ENCODE results near the gene MINDY4.

Gene MINDY4

GRCh38 chr7:30751696-30752273 is 19.4 kb upstream of the MINDY4 start, which contains the start of gene INMT:
INMT (plus strand) TSS chr7:30752135; CDS start chr7:30752151, 16 bp downstream.
- no peak for DNase-seq (ENCODE audit: low spot score in 2 of 2)
- H3K4me1 Mint-ChIP-seq = no peaks in the 10 kb centered on the region
- H3K9me3 Mint-ChIP-seq = peaks cover 5% of the 10 kb centered on the region
- H3K27ac Mint-ChIP-seq = no peak within 1 kb of the TSS
- H3K36me3 Mint-ChIP-seq = no peaks in the 10 kb centered on the region
- ATAC-seq (ENCODE audit: low read depth) = no peak
- H3K4me3 Mint-ChIP-seq = no peak within 1 kb of the TSS
- H3K27me3 Mint-ChIP-seq = peaks cover 7% of the 10 kb centered on the region

DNA sequence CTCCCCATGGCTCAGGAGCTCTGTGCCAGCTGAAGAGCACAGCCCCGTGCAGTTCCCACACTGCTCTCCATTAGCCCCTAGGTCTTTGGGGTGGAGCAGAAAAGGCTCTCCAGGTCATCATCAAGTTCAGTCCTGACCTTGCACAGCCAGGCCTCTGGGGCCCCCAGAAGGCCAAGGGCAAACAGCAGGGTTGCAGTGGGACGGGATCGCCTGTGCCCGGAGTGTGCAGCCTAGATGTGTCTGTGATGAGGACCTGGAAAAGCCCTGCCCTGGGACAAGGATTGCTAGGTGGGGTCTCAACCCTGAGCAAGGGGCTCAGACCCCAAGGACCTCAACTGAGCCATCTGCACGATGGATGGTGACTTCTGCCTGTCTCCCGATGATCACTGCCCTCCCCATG is 18.7 kb upstream of the MINDY4 start:
- H3K27ac Mint-ChIP-seq = no peak overlapping the region
- no peaks in the 10 kb centered on the region for H3K4me1 Mint-ChIP-seq
- no peak overlapping the region for H3K4me3 Mint-ChIP-seq
- no peak for ATAC-seq (ENCODE audit: low read depth)
- peaks cover 5% of the 10 kb centered on the region for H3K9me3 Mint-ChIP-seq
- H3K27me3 Mint-ChIP-seq = peaks cover 7% of the 10 kb centered on the region
- H3K36me3 Mint-ChIP-seq = no peaks in the 10 kb centered on the region
- no peak for DNase-seq (ENCODE audit: low spot score in 2 of 2)

DNA sequence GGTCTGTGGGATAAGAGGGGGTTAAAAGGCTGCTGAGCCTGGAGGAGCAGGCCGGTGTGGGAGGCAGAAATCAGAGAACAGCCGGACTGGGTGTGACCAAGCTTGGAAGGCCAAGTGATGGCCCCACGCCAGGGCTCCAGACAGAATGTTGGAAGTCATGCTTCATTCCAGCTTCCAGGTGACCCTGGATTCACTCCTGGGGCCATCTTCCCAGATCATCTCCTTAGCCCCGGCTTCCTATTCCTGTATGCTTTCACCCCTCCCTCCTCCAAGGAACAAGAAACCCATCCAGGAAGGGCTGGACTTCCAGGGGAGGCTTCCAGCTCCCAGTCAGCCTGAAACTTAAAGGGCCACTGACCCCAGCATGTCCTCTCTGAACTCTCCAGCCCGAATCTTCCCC is 18.2 kb upstream of the MINDY4 start:
- no peaks in the 10 kb centered on the region for H3K4me1 Mint-ChIP-seq
- no peak overlapping the region for H3K4me3 Mint-ChIP-seq
- H3K27ac Mint-ChIP-seq = no peak overlapping the region
- H3K9me3 Mint-ChIP-seq = peaks cover 5% of the 10 kb centered on the region
- peaks cover 7% of the 10 kb centered on the region for H3K27me3 Mint-ChIP-seq
- ATAC-seq (ENCODE audit: low read depth) = no peak
- no peaks in the 10 kb centered on the region for H3K36me3 Mint-ChIP-seq
- DNase-seq (ENCODE audit: low spot score in 2 of 2) = no peak

DNA sequence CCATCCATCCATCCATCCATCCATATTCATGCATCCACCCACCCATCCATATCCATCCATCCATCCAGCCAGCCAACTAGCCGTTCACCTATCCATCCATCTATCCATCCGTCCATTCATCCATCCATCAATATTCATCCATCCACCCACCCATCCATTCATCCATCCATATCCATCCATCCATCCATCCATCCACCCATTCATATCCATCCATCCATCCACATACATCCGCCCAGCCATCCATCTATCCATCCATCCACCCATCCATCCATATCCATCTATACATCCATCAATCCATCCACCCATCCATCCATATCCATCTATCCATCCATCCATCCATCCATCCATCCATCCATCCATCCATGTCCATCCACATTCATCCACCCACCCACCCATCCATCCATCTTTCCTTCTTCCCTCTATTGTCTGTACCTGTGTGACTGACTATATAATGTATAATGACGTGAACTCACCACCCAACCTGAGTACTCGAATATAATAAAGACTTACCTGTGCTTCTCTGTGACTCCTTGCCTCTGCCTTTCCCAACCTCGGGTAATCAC is 16.8 kb upstream of the MINDY4 start:
- Mint-ChIP-seq H3K4me1 (no peaks in the 10 kb centered on the region), H3K36me3 (no peaks in the 10 kb centered on the region), H3K27me3 (peaks cover 7% of the 10 kb centered on the region), H3K27ac (no peak overlapping the region), H3K4me3 (no peak overlapping the region), H3K9me3 (peaks cover 5% of the 10 kb centered on the region)
- DNase-seq (ENCODE audit: low spot score in 2 of 2) (no peak), ATAC-seq (ENCODE audit: low read depth) (no peak)

- DNase-seq (ENCODE audit: low spot score in 2 of 2) = no peak
- Mint-ChIP-seq H3K27ac (no peak overlapping the region), H3K9me3 (peaks cover 5% of the 10 kb centered on the region), H3K36me3 (no peaks in the 10 kb centered on the region), H3K4me1 (no peaks in the 10 kb centered on the region), H3K4me3 (no peak overlapping the region), H3K27me3 (peaks cover 13% of the 10 kb centered on the region)
- no peak for ATAC-seq (ENCODE audit: low read depth)
Observed at GRCh38 chr7:30755384-30756154, 15.6 kb upstream of the MINDY4 start.

- H3K27ac Mint-ChIP-seq = no peak overlapping the region
- H3K4me1 Mint-ChIP-seq = no peaks in the 10 kb centered on the region
- H3K4me3 Mint-ChIP-seq = no peak overlapping the region
- peaks cover 15% of the 10 kb centered on the region for H3K27me3 Mint-ChIP-seq
- DNase-seq (ENCODE audit: low spot score in 2 of 2) = no peak
- ATAC-seq (ENCODE audit: low read depth) = no peak
- H3K36me3 Mint-ChIP-seq = no peaks in the 10 kb centered on the region
- H3K9me3 Mint-ChIP-seq = peaks cover 4% of the 10 kb centered on the region
Observed at GRCh38 chr7:30757342-30757692, 13.9 kb upstream of the MINDY4 start.

DNA sequence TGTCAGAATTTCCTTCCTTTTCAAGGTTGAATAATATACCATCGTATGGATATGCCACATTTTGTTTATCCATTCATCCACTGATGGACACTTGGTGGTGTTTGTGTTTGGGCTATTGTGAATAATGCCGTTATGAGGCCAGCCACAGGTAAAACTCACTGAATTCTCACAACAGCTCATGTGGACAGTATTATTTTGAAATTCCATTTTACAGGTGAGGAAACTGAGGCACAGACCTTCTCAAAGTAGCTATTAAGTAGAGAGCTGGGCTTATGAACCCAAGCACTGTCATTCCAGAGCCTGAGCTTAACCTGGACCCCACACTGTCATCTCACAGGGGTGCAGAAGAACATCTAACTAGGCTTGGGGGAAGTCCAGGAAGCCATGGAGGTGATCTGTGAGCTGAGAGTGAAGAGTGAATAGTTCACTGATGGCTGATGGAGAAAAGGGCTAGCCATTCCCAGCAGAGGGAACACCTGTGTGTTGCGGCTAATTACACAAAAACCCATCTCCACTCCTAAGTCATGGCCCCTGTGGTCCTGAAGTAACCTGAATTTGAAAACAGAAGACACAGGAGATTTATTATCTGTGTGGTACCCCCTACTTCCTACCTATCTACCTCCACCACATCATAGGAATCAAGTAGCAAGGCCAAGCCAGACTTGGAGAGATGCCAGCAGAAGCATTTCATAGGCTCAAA is 10.6 kb upstream of the MINDY4 start:
- Mint-ChIP-seq H3K27ac (no peak overlapping the region), H3K4me3 (no peak overlapping the region), H3K36me3 (no peaks in the 10 kb centered on the region), H3K9me3 (no peaks in the 10 kb centered on the region), H3K4me1 (no peaks in the 10 kb centered on the region), H3K27me3 (peaks cover 8% of the 10 kb centered on the region)
- ATAC-seq (ENCODE audit: low read depth) (no peak), DNase-seq (ENCODE audit: low spot score in 2 of 2) (no peak)

- no peaks in the 10 kb centered on the region for H3K36me3 Mint-ChIP-seq
- H3K27ac Mint-ChIP-seq = no peak overlapping the region
- no peak overlapping the region for H3K4me3 Mint-ChIP-seq
- no peaks in the 10 kb centered on the region for H3K9me3 Mint-ChIP-seq
- no peak for ATAC-seq (ENCODE audit: low read depth)
- no peaks in the 10 kb centered on the region for H3K4me1 Mint-ChIP-seq
- peaks cover 10% of the 10 kb centered on the region for H3K27me3 Mint-ChIP-seq
- no peak for DNase-seq (ENCODE audit: low spot score in 2 of 2)
Observed at GRCh38 chr7:30761214-30762156, 9.7 kb upstream of the MINDY4 start.

- Mint-ChIP-seq H3K4me3 (no peak overlapping the region), H3K27ac (no peak overlapping the region), H3K4me1 (no peaks in the 10 kb centered on the region), H3K9me3 (no peaks in the 10 kb centered on the region), H3K36me3 (no peaks in the 10 kb centered on the region), H3K27me3 (peaks cover 10% of the 10 kb centered on the region)
- ATAC-seq (ENCODE audit: low read depth) (no peak), DNase-seq (ENCODE audit: low spot score in 2 of 2) (no peak)
Observed at GRCh38 chr7:30764030-30764975, 6.9 kb upstream of the MINDY4 start.

DNA sequence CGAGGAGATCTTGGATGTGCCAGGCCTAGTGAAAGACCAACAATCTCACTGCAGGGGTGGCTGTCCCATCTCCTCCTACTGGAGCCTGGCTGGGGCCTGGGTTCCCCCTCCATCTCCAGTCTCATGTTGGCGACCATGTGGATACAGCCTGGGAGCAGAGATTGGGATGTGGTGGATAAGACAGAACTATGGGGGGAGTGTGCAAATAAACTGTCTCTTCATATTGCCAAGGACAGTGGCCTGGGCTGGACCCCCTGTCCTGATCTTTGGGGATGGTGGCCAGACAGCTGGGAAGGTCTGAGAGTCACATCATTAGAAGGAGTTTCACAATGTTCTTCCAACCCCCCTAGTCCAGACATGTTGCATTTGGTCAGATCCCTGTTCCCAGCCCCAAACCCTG is 5.8 kb upstream of the MINDY4 start:
- ATAC-seq (ENCODE audit: low read depth) (no peak), DNase-seq (ENCODE audit: low spot score in 2 of 2) (no peak)
- H3K36me3 Mint-ChIP-seq = no peaks in the 10 kb centered on the region
- no peaks in the 10 kb centered on the region for H3K4me1 Mint-ChIP-seq
- peaks cover 5% of the 10 kb centered on the region for H3K27me3 Mint-ChIP-seq
- H3K9me3 Mint-ChIP-seq = no peaks in the 10 kb centered on the region
- H3K4me3 Mint-ChIP-seq = no peak overlapping the region
- H3K27ac Mint-ChIP-seq = no peak overlapping the region

GRCh38 chr7:30770845-30771173 is 408 bp upstream of the MINDY4 start:
- no peak for ATAC-seq (ENCODE audit: low read depth)
- no peak for DNase-seq (ENCODE audit: low spot score in 2 of 2)
- Mint-ChIP-seq H3K4me1 (peaks cover 4% of the 10 kb centered on the region), H3K9me3 (no peaks in the 10 kb centered on the region), H3K4me3 (peak overlapping the region; percentile 57), H3K27me3 (peaks cover 2% of the 10 kb centered on the region), H3K36me3 (no peaks in the 10 kb centered on the region), H3K27ac (no peak overlapping the region)

DNA sequence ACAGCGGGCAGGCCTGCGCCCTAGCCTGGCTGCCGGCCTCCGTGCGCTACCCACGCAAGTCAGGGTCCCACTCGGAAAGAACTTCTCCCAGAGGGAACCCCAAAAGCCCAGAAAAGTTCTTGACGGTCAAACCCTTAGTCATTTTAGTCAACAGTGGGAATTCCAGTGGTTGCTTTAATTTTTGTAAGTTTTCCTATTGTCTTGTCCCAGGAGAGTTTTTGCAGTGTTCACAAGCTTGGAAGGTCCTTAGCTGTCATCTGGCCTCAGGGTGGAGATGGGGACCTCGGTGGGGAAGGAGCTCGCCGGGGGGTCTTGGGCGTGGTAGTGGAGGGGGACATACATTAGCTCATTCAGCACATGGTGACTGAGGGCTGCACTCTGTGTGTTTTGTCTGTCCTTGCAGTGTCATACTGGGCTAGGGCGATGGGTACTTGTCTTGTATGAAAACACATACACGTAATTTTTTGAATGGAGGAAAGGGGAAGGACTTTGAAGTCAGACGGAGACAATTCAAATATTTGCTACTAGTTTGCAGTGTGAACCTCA is 736 bp downstream of the MINDY4 start:
- H3K27me3 Mint-ChIP-seq = no peaks in the 10 kb centered on the region
- peak; percentile 41 for ATAC-seq (ENCODE audit: low read depth)
- DNase-seq (ENCODE audit: low spot score in 2 of 2) = no peak
- peak overlapping the region; percentile 89 for H3K4me3 Mint-ChIP-seq
- peaks cover 4% of the 10 kb centered on the region for H3K4me1 Mint-ChIP-seq
- H3K36me3 Mint-ChIP-seq = no peaks in the 10 kb centered on the region
- H3K27ac Mint-ChIP-seq = peak overlapping the region; percentile 15
- H3K9me3 Mint-ChIP-seq = no peaks in the 10 kb centered on the region

DNA sequence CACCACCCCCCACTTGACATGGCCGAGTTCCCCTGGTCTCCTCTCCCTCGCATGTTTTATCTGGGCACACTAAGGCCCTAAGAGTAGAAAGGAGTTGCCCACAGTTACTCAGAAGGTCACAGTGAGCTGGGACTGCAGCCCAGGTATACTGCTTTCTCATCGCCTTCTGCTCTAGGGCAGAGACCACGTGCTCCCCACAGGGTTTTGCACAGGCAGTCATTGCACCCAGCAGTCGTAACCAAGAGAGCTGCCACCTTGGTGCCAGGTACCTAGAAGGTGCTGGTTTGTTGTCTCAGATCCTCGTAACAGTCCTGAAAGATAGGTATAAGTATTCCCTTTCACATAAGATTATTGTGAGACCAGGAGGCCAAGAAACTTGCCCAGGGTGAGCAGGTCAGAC is 1.8 kb downstream of the MINDY4 start:
- Mint-ChIP-seq H3K4me1 (peaks cover 4% of the 10 kb centered on the region), H3K27ac (no peak overlapping the region), H3K27me3 (no peaks in the 10 kb centered on the region), H3K9me3 (no peaks in the 10 kb centered on the region), H3K36me3 (no peaks in the 10 kb centered on the region), H3K4me3 (no peak overlapping the region)
- ATAC-seq (ENCODE audit: low read depth) (no peak), DNase-seq (ENCODE audit: low spot score in 2 of 2) (no peak)
